ENCODE data around the gene DHRS3. TPM values are rescaled to one million over a fixed set of nuclear protein-coding genes. Genes with fewer than 3 reads are reported as not detected.

DHRS3 gene
- total RNA-seq, 1 experiment from 2014 or later: 37.7 TPM

- DNase-seq (ENCODE audit: low spot score) (no peak), ATAC-seq (no peak)
- Mint-ChIP-seq H3K36me3 (peaks cover 39% of the 10 kb centered on the region), H3K4me1 (peaks cover 7% of the 10 kb centered on the region; the same call in 1 of the 2 replicates), H3K4me3 (no peak overlapping the region), H3K27ac (no peak overlapping the region), H3K27me3 (ENCODE audit: low read depth) (peaks cover 19% of the 10 kb centered on the region), H3K9me3 (peaks cover 46% of the 10 kb centered on the region)
- no peak for TF ChIP-seq SP1 (CRISPR knock-in tag; conservative IDR thresholded peaks at IDR 0.05)
- no peak for TF ChIP-seq ERG (CRISPR knock-in tag; IDR thresholded peaks at IDR 0.05)
- ChIA-PET CTCF (interaction anchor here (0.6 to 2.7 kb wide), 10 partner anchors 8 to 383 kb away, joined by 3 to 12 read pairs (median 6); no protein-coding TSS in a partner anchor), POLR2A (no interaction called here)
Observed at GRCh38 chr1:12643079-12643478, 25.1 kb upstream of the DHRS3 start.

GRCh38 chr1:12640958-12641272 lies 22.9 kb upstream of the DHRS3 start:
- DNase-seq (ENCODE audit: low spot score) (no peak), ATAC-seq (no peak)
- H3K27ac Mint-ChIP-seq: no peak overlapping the region
- TF ChIP-seq PRDM15 (CRISPR knock-in tag; IDR thresholded peaks at IDR 0.05) (no peak), ZNF232 (CRISPR knock-in tag; IDR thresholded peaks at IDR 0.05) (no peak), USF2 (CRISPR knock-in tag; IDR thresholded peaks at IDR 0.05) (no peak), ZNF219 (CRISPR knock-in tag; IDR thresholded peaks at IDR 0.05; ENCODE audit: borderline replicate concordance) (no peak), STAT6 (CRISPR knock-in tag; conservative IDR thresholded peaks at IDR 0.05; ENCODE audit: low read depth) (no peak), MLX (CRISPR knock-in tag; IDR thresholded peaks at IDR 0.05) (no peak), RORB (CRISPR knock-in tag; IDR thresholded peaks at IDR 0.05) (no peak), ATF6 (CRISPR knock-in tag; IDR thresholded peaks at IDR 0.05) (no peak), ATF3 (CRISPR knock-in tag; conservative IDR thresholded peaks at IDR 0.05) (no peak), EMX1 (CRISPR knock-in tag; IDR thresholded peaks at IDR 0.05) (no peak), FOXP4 (CRISPR knock-in tag; IDR thresholded peaks at IDR 0.05) (no peak), CREB1 (CRISPR knock-in tag; IDR thresholded peaks at IDR 0.05) (no peak), ZNF281 (CRISPR knock-in tag; IDR thresholded peaks at IDR 0.05) (no peak), SMAD4 (CRISPR knock-in tag; IDR thresholded peaks at IDR 0.05) (no peak)
- ChIA-PET CTCF (no interaction called here), POLR2A (interaction anchor here (1.0 kb wide), 1 partner anchor 11 kb away, joined by 3 read pairs; no protein-coding TSS in a partner anchor)
- peaks cover 16% of the 10 kb centered on the region for H3K4me1 Mint-ChIP-seq
- H3K27me3 Mint-ChIP-seq (ENCODE audit: low read depth): peaks cover 21% of the 10 kb centered on the region
- peaks cover 39% of the 10 kb centered on the region for H3K36me3 Mint-ChIP-seq
- H3K9me3 Mint-ChIP-seq: peaks cover 51% of the 10 kb centered on the region
- H3K4me3 Mint-ChIP-seq: no peak overlapping the region

All from WTC11 (cell line).